Right renal pelvis (tissue), 4 donors: Measurements from ENCODE around the gene ZNF511. TPM values are rescaled to one million over a fixed set of nuclear protein-coding genes. Genes with fewer than 3 reads are reported as not detected.

Experiments
- DNase-seq, 4 donors: peaks; one replicate each; pipeline ENCODE4 v3.0.0-alpha.2; 2013; ENCODE audit warnings: low read depth in 4 of 4, low spot score in 3 of 4, missing footprints in 1 of 4
- polyA plus RNA-seq, 4 donors: library from polyadenylated mRNA; unstranded; fragments of 120-200 nt; gene quantifications; one replicate each; pipeline ENCODE4 v1.2.1, GENCODE V29; 2013; ENCODE audit not compliant: insufficient read length in 4 of 4

The ZNF511 gene
- polyA plus RNA-seq, 4 donors = 32.9 to 41.8 (median 38.8) TPM

GRCh38 chr10:133273534-133274143 lies 35.1 kb upstream of the ZNF511 start:
- DNase-seq = no peak

DNA sequence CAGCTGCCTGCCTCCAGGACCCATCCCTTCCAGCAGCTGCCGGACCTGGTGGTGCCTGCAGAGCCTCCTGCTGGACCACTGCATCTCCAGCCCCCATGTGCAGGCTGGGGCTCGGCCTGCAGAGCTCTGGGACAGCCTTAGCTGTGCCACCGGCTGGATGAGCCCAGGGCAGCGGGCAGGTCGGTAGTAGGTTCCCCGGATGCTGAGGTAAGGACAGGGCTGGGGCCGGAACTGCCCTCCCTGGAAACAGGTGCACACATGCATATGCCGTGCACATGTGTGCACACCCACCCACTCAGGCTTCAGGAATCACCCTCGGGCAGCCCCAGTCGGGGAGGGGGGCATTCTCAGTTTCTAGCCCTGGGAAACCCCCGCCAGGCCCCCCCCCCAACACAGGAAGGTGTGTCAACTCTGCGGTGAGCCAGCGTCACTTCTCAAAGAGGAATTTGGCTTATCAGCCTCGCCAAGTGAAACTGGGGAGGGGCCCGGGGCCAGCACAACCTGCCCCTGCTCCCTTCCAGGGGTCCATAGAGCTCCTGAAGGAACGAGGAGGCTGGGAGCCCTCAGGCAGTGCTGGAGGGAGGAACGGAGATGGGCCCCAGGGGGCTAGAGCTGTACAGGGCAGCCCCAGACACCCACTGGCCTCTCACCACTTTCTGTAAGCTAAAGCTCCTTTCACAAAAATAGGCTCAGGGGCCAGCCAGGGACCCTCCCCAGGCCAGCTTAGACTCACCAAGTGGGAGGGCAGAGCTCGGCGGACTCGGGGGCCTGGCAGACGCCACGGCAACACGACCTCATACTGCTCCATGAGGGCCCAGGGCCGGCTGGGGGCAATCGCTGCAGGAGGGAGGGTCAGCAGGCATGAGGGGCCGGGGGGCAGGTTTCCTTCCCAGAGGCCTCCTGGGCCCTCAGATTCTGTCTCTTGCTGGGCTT lies 33.7 kb upstream of the ZNF511 start:
- no peak for DNase-seq

DNA sequence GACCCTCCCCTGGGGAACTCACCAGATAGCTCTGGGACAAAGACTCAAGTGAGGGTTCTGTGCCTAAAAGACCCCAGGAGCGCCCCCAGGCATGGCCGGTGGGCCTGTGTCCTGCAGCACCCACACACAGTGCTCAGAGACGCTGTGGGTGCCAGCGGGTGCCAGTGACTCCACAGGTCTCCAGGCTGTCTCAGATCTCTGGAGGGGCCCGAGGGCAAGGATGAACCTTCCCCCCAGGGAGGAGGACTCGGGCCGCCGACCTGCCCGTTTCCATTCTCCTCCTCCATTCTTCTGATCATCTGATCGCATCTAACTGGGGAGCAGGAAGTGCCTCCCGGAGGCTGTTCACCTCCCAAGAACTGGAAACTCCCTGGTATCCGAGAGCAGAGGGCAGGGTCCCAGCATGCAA lies 33.0 kb upstream of the ZNF511 start:
- DNase-seq = no peak

- no peak for DNase-seq
Observed at GRCh38 chr10:133276100-133276434, 32.6 kb upstream of the ZNF511 start.

- DNase-seq = no peak
Observed at GRCh38 chr10:133276435-133277201, 32.1 kb upstream of the ZNF511 start, which contains the start of gene ADAM8. Gene ADAM8, minus strand, starts transcription at chr10:133276868. Its CDS starts 51 bp downstream, at chr10:133276817.

GRCh38 chr10:133277277-133277992 lies 31.3 kb upstream of the ZNF511 start:
- no peak for DNase-seq

DNA sequence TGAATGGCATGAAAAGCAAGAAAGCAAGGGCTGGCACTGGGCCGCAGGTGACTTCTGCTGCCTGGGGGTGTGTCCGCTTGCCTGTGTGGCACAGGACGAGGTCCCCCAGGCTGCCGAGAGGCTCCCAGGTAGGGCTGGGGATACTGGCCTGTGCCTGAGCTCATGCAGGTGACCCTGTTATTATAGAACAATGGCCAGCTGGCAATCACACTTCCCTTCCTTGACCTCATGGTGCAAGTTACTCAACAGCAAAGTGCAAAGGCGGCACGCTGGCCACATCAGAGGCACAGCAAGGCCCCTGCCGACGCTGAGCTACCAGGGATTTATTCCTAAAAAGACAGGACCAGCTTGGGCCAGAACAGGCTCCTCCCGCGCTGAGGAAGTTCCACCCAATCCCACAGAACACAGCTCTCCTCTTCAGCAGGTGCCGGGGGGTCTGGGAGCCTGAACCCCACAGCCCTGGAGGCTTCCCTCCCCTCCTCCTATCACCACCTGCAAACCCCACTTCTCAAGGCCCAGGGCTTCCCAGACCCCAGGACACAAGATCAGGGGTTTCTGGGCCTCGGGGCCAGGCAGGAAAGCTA lies 30.6 kb upstream of the ZNF511 start:
- DNase-seq = no peak

DNA sequence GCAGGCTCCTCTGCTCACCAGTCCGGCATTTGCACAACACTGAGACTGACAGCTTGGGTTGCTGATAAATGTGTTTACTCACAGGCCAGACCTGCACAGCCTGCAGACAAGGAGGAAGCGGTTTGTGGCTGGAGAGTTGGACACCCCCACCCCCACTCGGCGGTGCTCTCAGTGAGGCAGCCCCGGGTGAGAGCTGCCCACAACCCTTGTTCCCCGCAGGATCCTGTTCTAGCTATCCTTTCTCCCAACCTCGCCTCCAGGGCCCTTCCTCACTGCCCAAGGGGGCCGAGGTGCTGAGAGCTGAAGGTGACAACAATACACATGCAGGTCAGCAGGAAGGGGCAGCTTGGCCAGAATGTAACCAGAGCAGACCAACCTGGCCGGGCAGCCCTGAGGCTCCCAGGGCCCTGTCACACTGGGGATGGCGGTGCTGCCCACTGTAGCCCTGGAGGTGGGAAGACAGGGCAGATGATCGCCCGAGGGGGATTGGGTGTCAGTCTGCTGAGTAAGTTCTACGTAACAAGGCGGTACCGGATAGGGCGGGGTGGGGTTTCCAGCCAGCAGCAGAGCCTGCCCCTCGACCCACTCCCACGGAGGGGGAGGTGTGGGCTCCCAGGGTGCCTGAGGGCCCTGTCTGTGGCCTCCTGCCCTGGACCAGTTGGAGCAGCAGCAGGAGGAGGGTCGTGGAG lies 30.0 kb upstream of the ZNF511 start:
- DNase-seq = no peak

DNA sequence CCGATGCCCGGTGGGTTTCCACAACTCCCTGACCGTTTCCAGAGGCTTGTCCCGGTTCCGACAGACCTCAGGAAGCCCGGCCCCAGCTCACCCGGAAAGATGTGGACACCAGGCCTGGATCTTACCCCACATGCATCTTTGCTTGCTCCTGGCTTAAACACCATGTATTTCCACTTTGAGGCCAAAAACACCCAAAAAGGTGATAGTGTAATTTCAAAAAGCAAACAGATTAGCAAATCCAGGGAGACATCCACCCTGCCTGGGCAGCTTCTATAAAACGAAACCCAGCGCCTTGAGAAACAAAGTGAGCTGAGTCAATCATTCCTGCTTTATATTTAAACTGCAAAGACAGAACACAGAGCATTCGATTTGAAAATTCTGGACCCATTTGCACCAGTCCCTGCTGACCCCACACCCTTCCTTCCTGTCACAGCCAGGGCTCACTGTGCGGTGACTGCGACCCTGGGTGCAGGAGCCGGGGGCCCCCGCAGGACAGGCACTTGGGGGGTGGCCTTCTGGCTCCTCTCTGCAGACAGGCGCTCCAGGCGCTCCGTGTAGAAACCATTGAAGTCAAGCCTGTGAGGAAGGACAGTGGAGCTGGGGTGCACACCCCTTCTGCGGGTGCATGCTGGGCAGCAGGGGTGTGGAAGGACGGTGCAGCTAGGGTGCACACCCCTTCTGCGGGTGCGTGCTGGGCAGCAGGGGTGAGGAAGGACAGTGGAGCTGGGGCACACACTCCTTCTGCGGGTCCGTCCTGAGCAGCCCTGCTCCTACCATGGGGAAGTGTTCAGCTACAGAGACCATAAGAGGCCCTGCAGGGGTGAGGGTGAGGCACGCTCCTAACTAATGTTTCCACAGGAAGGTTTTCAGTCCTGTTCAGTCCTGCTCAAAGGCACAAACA lies 29.1 kb upstream of the ZNF511 start:
- no peak for DNase-seq

GRCh38 chr10:133280391-133281059 lies 28.2 kb upstream of the ZNF511 start:
- no peak for DNase-seq

DNA sequence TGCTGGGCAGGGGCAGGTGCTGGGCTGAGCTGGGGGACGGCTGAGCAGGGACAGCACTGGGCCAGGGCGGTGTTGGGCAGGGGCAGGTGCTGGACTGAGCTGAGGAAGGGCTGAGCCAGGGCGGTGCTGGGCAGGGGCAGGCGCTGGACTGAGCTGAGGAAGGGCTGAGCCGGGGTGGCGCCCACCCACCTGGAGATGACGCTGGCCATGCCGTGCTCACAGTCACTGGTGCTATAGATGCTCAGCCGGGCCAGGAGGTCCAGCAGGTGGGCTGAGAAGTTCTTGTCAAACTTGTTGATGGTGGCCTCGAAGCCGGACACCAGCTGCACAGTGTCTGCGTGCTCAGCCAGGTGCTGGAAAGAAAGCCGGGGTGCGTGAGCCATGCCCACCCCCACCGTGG lies 27.6 kb upstream of the ZNF511 start:
- no peak for DNase-seq

DNA sequence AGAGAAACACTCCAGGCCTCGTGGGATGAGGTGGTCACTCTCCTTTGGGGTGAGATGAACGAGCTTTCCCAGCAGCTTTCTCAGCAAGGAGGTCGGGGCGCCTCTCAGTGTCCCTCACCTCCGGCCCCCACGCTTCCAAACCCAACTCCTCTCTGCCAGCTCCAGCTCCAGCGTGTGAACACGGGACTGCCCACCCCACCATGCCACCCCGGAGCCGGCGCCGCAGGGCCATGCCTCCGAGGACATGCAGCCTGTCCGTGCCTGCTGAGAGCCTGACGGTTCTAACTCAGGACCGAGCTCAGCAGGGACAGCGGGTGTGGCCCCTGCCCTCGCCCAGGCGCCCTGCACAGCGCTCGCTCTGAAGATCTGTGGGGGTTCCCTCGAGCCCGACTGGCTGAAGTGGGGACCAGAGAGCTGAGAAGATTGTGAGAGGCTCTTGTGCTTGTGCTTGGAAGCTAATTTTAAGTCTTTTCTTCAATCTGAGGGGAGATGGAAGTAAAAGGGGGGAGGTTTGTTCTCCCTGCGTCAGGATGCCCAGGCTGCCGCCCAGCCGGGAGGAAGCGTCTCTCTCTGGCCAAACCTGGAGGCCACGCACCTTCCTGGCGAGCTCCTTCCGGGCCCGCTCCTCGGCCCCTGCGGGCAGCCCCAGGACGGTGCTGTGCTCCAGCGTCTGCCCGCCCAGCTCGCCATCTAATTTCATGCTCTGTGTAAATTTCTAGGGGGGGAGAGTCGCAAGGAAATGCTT lies 26.9 kb upstream of the ZNF511 start:
- no peak for DNase-seq

GRCh38 chr10:133282846-133283390 lies 25.8 kb upstream of the ZNF511 start:
- no peak for DNase-seq

DNA sequence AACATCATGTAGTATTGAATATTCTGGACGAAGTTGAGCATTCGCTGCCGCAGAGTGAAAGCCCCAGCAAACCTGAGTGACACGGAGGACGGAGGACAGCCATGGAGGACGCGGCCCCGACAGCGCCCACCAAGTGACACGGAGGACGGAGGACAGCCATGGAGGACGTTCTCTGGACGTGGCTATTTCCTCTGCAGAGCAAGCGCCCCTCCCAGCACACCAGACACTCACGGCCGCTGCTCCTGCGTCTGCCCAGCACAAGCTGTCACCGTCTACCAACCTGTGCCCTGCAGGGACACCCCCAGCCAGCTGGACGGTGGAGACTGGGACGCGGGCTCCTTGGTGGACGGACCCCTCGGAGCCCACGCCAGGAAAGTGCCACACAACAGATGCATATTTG lies 24.8 kb upstream of the ZNF511 start:
- no peak for DNase-seq

GRCh38 chr10:133285217-133285616 lies 23.5 kb upstream of the ZNF511 start:
- DNase-seq = no peak

- DNase-seq = no peak
Observed at GRCh38 chr10:133286366-133286765, 22.3 kb upstream of the ZNF511 start.

DNA sequence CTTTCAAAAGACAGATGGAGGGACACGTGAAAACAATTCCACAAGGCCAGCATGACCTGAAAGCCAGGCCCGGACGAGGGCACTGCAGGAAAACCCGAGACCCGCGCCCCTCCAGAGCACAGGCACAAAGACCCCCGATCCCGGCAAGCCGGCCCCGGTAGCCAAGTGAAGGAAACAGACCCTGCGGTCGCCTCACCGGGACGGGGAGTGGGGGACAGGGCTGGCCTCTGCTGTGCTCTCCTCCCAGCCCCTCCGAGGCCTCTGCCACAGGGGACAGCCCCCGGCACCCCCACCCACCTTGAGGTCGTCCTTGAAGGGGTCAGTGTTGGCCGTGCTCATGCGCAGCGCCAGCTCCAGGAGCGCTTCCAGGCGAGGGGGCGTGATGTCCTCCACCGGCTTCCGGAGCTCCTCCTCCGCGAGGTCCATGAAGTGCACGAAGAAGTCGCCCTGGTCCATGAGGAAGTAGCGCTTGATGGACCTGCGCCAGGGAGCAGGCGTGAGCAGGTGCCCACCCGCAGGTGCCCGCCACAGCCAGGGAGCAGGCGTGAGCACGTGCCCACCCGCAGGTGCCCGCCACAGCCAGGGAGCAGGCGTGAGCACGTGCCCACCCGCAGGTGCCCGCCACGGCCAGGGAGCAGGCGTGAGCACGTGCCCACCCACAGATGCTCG lies 20.7 kb upstream of the ZNF511 start:
- DNase-seq = no peak
